Activated T-cell treated with anti-CD3 and anti-CD28 coated beads, Interleukin-2, amount 50 U/mL, for 24 hours (primary cell): ENCODE results near the gene EXO1.

Experiments
- DNase-seq: peaks from one replicate; pipeline ENCODE4 v3.0.0-alpha.2; 2020
- H3K27ac Mint-ChIP-seq: 2 replicates; pipeline ENCODE4 v1.8.0; 2020; ENCODE audit warnings: mild to moderate bottlenecking, mixed read lengths
- H3K27me3 Mint-ChIP-seq: 2 replicates; pipeline ENCODE4 v1.8.0; 2020; ENCODE audit warnings: mixed read lengths
- H3K36me3 Mint-ChIP-seq: 2 replicates; pipeline ENCODE4 v1.8.0; 2020; ENCODE audit warnings: low read depth, mixed read lengths
- H3K4me1 Mint-ChIP-seq: 2 replicates; pipeline ENCODE4 v1.8.0; 2020; ENCODE audit warnings: low read depth, mixed read lengths
- H3K4me3 Mint-ChIP-seq: 2 replicates; pipeline ENCODE4 v1.8.0; 2020; ENCODE audit warnings: mild to moderate bottlenecking, moderate library complexity, mixed read lengths
- H3K9me3 Mint-ChIP-seq: 2 replicates; pipeline ENCODE4 v1.8.0; 2020; ENCODE audit warnings: mixed read lengths

The EXO1 gene

GRCh38 chr1:241934866-241935265 is 86.9 kb downstream of the EXO1 start:
- Mint-ChIP-seq H3K4me3 (no peak overlapping the region), H3K9me3 (no peaks in the 10 kb centered on the region), H3K4me1 (no peaks in the 10 kb centered on the region), H3K36me3 (no peaks in the 10 kb centered on the region), H3K27me3 (peaks cover 5% of the 10 kb centered on the region), H3K27ac (no peak overlapping the region)
- no peak for DNase-seq
